ENCODE measurements around the gene RYR1. TPM values are rescaled to one million over a fixed set of nuclear protein-coding genes. Genes with fewer than 3 reads are reported as not detected.

The RYR1 gene
- total and polyA plus RNA-seq, 2 of the 13 experiments (the other 11 are each of a cell fraction or from before 2014, with no cell fraction given) = 0.03 TPM; not detected in 1

DNA sequence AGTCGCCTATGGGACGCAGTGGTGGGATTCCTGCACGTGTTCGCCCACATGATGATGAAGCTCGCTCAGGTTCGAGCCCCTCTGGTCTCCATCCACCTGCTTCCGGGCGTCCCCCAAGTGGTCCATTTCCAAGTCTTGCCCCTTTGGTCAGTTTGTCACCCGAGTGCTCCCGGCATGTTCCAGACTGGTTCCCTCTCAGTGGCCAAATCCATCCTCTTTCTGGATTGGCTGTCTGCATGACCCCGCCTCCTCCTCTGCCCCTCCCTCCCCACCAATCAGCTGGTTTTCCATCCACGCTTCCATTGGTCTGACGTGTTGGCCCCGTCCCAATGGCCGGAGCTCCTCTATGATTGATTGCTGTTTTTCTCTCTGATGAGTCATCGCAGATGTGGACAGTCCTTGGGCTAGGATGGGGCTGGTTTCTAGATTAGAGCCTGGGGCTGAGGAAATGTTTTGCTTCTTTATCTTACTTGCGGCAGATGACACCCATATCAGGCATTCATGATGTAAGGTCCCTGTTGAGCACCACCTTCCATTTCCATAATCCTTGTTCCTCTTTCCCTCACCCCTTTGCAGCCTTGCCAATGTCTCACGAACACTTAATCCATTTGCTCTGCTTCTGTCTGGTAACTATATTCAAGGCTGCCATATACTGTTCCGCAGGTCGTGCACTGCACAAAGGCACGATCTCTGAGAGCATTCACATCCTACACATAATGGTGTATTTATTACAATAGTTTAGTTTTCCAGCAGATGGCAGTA is 110.5 kb downstream of the RYR1 start (continued):
- TF ChIP-seq ZNF747 (CRISPR knock-in tag; IDR thresholded peaks at IDR 0.05; ENCODE audit: borderline replicate concordance) = no peak
- no peak for TF ChIP-seq ESRRA (CRISPR knock-in tag; IDR thresholded peaks at IDR 0.05; ENCODE audit: low read depth)
- no peak for TF ChIP-seq ZNF780A (CRISPR knock-in tag; IDR thresholded peaks at IDR 0.05)
- TF ChIP-seq ZNF335 (CRISPR knock-in tag; IDR thresholded peaks at IDR 0.05) = 0 out of 2 replicates have a peak, but pooled peaks have one; percentile 37
- TF ChIP-seq ATRX (CRISPR knock-in tag; IDR thresholded peaks at IDR 0.05; ENCODE audit: borderline replicate concordance) = no peak
- no peak for TF ChIP-seq HNF4A (CRISPR knock-in tag; IDR thresholded peaks at IDR 0.05)
- no peak for TF ChIP-seq ZZZ3 (CRISPR knock-in tag; IDR thresholded peaks at IDR 0.05; ENCODE audit: borderline replicate concordance)
- TF ChIP-seq ZBTB38 (CRISPR knock-in tag; IDR thresholded peaks at IDR 0.05) = no peak
- TF ChIP-seq, protein P1, sequence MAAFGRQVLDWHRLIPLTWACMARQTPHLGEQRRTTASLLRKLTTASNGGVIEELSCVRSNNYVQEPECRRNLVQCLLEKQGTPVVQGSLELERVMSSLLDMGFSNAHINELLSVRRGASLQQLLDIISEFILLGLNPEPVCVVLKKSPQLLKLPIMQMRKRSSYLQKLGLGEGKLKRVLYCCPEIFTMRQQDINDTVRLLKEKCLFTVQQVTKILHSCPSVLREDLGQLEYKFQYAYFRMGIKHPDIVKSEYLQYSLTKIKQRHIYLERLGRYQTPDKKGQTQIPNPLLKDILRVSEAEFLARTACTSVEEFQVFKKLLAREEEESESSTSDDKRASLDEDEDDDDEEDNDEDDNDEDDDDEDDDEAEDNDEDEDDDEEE (CRISPR knock-in tag; IDR thresholded peaks at IDR 0.05) = no peak
- TF ChIP-seq, protein P2, sequence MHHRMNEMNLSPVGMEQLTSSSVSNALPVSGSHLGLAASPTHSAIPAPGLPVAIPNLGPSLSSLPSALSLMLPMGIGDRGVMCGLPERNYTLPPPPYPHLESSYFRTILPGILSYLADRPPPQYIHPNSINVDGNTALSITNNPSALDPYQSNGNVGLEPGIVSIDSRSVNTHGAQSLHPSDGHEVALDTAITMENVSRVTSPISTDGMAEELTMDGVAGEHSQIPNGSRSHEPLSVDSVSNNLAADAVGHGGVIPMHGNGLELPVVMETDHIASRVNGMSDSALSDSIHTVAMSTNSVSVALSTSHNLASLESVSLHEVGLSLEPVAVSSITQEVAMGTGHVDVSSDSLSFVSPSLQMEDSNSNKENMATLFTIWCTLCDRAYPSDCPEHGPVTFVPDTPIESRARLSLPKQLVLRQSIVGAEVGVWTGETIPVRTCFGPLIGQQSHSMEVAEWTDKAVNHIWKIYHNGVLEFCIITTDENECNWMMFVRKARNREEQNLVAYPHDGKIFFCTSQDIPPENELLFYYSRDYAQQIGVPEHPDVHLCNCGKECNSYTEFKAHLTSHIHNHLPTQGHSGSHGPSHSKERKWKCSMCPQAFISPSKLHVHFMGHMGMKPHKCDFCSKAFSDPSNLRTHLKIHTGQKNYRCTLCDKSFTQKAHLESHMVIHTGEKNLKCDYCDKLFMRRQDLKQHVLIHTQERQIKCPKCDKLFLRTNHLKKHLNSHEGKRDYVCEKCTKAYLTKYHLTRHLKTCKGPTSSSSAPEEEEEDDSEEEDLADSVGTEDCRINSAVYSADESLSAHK (CRISPR knock-in tag; IDR thresholded peaks at IDR 0.05; ENCODE audit: borderline replicate concordance) = no peak
- no peak for TF ChIP-seq PAX8 (CRISPR knock-in tag; IDR thresholded peaks at IDR 0.05; ENCODE audit: borderline replicate concordance)
- no peak for TF ChIP-seq ZEB1 (IDR thresholded peaks at IDR 0.05; ENCODE audit: insufficient replicate concordance, low read depth)
- TF ChIP-seq MED8 (CRISPR knock-in tag; IDR thresholded peaks at IDR 0.05; ENCODE audit: insufficient replicate concordance) = no peak
- TF ChIP-seq, protein P3, sequence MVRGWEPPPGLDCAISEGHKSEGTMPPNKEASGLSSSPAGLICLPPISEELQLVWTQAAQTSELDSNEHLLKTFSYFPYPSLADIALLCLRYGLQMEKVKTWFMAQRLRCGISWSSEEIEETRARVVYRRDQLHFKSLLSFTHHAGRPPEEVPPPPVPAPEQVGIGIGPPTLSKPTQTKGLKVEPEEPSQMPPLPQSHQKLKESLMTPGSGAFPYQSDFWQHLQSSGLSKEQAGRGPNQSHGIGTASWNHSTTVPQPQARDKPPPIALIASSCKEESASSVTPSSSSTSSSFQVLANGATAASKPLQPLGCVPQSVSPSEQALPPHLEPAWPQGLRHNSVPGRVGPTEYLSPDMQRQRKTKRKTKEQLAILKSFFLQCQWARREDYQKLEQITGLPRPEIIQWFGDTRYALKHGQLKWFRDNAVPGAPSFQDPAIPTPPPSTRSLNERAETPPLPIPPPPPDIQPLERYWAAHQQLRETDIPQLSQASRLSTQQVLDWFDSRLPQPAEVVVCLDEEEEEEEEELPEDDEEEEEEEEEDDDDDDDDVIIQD (CRISPR knock-in tag; IDR thresholded peaks at IDR 0.05; ENCODE audit: low read depth) = no peak
- no peak for TF ChIP-seq SP5 (CRISPR knock-in tag; IDR thresholded peaks at IDR 0.05; ENCODE audit: borderline replicate concordance, low read depth)
- TF ChIP-seq, protein P4, sequence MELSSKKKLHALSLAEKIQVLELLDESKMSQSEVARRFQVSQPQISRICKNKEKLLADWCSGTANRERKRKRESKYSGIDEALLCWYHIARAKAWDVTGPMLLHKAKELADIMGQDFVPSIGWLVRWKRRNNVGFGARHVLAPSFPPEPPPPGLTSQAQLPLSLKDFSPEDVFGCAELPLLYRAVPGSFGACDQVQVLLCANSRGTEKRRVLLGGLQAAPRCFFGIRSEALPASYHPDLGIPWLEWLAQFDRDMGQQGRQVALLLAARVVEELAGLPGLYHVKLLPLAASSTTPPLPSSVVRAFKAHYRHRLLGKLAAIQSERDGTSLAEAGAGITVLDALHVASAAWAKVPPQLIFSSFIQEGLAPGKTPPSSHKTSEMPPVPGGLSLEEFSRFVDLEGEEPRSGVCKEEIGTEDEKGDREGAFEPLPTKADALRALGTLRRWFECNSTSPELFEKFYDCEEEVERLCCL (CRISPR knock-in tag; IDR thresholded peaks at IDR 0.05; ENCODE audit: borderline replicate concordance) = no peak
- TF ChIP-seq ISX (CRISPR knock-in tag; conservative IDR thresholded peaks at IDR 0.05) = no peak
- TF ChIP-seq, protein P5, sequence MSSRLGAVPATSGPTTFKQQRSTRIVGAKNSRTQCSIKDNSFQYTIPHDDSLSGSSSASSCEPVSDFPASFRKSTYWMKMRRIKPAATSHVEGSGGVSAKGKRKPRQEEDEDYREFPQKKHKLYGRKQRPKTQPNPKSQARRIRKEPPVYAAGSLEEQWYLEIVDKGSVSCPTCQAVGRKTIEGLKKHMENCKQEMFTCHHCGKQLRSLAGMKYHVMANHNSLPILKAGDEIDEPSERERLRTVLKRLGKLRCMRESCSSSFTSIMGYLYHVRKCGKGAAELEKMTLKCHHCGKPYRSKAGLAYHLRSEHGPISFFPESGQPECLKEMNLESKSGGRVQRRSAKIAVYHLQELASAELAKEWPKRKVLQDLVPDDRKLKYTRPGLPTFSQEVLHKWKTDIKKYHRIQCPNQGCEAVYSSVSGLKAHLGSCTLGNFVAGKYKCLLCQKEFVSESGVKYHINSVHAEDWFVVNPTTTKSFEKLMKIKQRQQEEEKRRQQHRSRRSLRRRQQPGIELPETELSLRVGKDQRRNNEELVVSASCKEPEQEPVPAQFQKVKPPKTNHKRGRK (CRISPR knock-in tag; IDR thresholded peaks at IDR 0.05) = no peak
- no peak for TF ChIP-seq ASH2L (IDR thresholded peaks at IDR 0.05; ENCODE audit: insufficient read length, low read depth, low read length)
- TF ChIP-seq ZNF354B (CRISPR knock-in tag; IDR thresholded peaks at IDR 0.05) = no peak
- no peak for TF ChIP-seq ZNF24 (IDR thresholded peaks at IDR 0.05)
